Vagina (tissue), 2 donors: ENCODE results near the gene SLC10A3.

Experiments used
- POLR2A ChIP-seq, 2 donors: fragments of 450-650 bp; IDR thresholded peaks; one replicate each; pipeline ENCODE4 v1.6.1; 2017; ENCODE audit warnings: antibody characterized with exemption in 2 of 2, mild to moderate bottlenecking in 2 of 2, moderate library complexity in 2 of 2
- POLR2AphosphoS5 ChIP-seq, 2 donors: sonication (generic); formaldehyde crosslinking; IDR thresholded peaks; one replicate each; pipeline ENCODE4 v1.9.0; 2017; ENCODE audit warnings: antibody characterized with exemption in 2 of 2, mild to moderate bottlenecking in 2 of 2, low read depth in 1 of 2; ENCODE audit not compliant: insufficient read depth in 1 of 2

DNA sequence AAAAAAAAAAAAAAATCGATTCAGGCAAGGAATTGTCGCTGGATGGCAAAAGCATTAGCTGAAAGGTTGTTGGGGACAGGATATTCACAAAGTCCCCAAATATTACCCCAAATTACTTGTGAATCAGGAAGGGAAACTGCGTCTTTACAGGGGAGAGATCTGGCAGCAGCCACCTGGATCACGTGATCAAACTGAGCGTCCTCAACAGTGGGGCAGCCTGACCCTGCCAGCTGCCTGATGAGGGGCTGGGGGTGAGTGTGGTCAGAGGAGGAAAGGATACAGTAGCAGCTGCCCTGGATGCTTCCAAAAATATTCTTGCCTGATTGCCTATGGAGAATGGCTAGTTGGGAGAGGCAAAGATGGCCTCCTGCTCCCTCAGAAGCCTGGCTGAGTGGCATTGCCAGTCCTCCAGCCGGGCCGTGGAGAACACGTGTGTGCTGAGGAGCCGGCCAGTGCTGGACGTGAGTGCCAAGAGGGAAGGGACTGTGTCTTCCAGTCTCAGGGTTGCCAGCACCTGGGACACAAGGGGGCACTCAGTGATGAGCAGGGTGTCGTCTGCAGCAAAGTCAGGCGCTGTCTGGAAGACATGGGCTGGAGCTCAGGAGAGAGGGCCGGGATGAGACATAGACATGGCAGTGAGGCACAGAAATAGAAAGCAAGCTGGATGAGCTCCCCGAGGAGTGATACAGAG is 8.4 kb downstream of the SLC10A3 start:
- TF ChIP-seq POLR2A (IDR thresholded peaks at IDR 0.05) = no peak
- no peak for TF ChIP-seq POLR2AphosphoS5 (IDR thresholded peaks at IDR 0.05; ENCODE audit: insufficient read depth in 1 of 2, low read depth in 1 of 2)
